ENCODE data around the gene FLAD1.

The FLAD1 gene

GRCh38 chr1:155002464-155003226, 19.5 kb downstream of the FLAD1 start, which contains the start of gene ZBTB7B:
ZBTB7B (plus strand) TSS chr1:155002802; CDS start chr1:155014661, 11,859 bp downstream.
- in situ Hi-C loops (cut with MboI; ENCODE audit: low sequenced_read_pairs) = no loop called here

GRCh38 chr1:155003227-155003765, 20.2 kb downstream of the FLAD1 start:
- in situ Hi-C loops (cut with MboI; ENCODE audit: low sequenced_read_pairs) = no loop called here

DNA sequence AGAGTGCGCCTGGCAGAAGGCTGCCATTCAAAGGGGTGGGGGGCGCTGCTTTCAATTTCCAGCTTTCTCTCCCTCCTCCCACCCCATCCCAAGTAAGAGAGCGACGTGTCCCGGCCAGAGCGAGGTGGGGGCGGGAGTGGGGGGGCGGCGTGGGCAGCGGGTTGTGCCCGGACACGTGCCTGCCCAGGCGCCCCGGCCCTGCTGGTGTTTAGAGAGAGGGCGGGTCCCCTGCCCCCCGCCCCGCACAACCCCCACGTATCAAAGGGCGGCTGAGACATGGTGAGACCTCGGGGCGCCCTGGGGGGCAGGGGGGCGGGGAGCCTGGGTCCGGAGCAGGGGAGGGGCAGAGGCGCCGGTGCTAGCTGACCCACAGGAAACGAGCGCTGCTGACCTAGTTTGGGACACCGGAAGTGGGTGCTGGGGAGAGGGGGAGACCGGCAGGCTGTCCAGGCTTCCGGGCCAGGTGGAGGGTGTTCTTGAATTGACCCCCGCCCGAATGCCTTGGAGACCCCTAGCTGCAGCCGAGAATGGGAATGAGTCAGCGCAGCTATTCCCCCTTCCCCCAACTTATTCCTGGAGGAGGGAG, 20.7 kb downstream of the FLAD1 start:
- in situ Hi-C loops (cut with MboI; ENCODE audit: low sequenced_read_pairs) = no loop called here

GRCh38 chr1:155004352-155005075, 21.4 kb downstream of the FLAD1 start:
- in situ Hi-C loops (cut with MboI; ENCODE audit: low sequenced_read_pairs) = no loop called here

DNA sequence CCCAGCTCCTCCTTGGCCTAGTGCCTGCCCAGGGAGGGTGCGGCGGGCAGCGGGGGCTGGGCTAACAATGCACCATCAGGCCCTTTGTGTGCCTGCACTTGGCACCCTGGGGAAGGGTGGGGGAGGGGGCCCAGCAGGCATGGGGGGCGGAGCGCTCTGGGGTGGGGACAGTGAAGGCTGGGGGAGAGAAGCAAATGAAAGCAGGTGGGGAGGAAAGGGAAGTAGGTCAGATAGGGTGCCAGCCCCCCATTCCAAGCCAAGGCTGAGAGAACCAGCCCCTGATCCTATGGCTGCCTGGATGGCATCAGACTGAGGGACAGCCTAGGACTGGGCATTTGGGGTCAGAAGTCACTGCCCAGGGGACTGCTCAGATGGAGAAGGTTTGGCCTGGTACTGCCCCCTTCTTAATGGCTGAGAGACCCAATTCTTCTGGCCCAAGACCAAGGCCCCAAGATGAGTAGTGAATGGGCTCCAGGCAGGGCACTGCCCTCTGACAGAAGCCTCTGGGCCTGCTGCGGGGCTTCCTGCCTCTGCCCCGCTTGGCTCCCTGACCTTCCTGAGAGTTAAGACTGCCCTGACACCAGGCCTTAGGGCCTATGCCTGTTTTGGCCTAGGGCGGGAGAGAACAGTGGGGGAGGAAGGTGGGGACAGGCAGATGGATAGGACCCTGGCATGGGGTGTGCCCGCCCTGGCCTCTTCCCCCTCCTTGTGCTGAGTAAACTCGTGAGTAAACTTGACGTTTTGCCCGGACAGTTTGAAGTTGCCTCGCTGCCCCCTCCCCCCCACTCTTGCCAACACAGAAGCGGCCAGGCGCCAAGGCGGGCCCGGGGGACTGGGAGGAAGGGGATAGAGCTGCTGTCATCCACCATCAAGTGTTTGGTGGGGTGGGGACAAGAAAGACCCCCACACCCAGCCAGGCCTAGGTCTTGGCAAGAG, 22.2 kb downstream of the FLAD1 start:
- in situ Hi-C loops (cut with MboI; ENCODE audit: low sequenced_read_pairs) = no loop called here

GRCh38 chr1:155006601-155007101, 23.5 kb downstream of the FLAD1 start:
- in situ Hi-C loops (cut with MboI; ENCODE audit: low sequenced_read_pairs) = no loop called here

- in situ Hi-C loops (cut with MboI; ENCODE audit: low sequenced_read_pairs) = no loop called here
These were observed 24.2 kb downstream of the FLAD1 start for GRCh38 chr1:155007251-155007828.

GRCh38 chr1:155008015-155008941, 25.1 kb downstream of the FLAD1 start:
- in situ Hi-C loops (cut with MboI; ENCODE audit: low sequenced_read_pairs) = no loop called here

GRCh38 chr1:155009221-155009711, 26.1 kb downstream of the FLAD1 start:
- in situ Hi-C loops (cut with MboI; ENCODE audit: low sequenced_read_pairs) = no loop called here

GRCh38 chr1:155009742-155010141, 26.6 kb downstream of the FLAD1 start:
- in situ Hi-C loops (cut with MboI; ENCODE audit: low sequenced_read_pairs) = no loop called here

- in situ Hi-C loops (cut with MboI; ENCODE audit: low sequenced_read_pairs) = no loop called here
These were observed 27.2 kb downstream of the FLAD1 start for GRCh38 chr1:155010211-155010918.

GRCh38 chr1:155011004-155011416, 27.9 kb downstream of the FLAD1 start:
- in situ Hi-C loops (cut with MboI; ENCODE audit: low sequenced_read_pairs) = no loop called here

DNA sequence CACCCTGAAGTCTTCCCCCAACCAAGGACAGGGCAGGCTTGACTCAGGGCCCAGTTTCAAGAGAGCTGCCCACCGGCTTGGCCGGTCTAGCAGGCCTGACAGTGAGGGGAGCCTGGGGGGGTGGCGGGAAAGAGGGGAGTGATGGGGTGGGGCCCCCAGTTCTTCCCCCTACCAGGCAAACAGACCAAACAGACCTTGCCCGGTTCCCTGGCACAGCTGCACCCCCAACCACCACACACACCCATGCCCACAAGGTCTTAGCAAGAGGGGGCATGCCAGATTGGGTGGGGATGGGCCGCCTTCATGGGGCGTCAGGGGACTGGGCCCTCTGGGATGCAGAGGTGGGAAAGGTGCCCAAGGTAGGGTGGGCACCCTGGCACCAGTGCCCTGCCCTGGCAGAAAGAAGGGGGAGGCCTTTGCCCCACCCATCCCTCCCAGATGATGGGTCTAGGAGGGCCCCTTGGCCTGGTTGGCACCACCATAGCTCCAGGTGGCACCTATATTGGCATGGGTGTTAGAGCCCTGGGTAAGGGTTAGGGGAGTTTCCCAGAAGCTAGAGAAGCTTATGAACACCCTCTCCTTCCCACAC, 28.4 kb downstream of the FLAD1 start:
- in situ Hi-C loops (cut with MboI; ENCODE audit: low sequenced_read_pairs) = no loop called here

- in situ Hi-C loops (cut with MboI; ENCODE audit: low sequenced_read_pairs) = no loop called here
These were observed 28.9 kb downstream of the FLAD1 start for GRCh38 chr1:155012026-155012546.

GRCh38 chr1:155012776-155013602, 29.8 kb downstream of the FLAD1 start:
- in situ Hi-C loops (cut with MboI; ENCODE audit: low sequenced_read_pairs) = no loop called here

- in situ Hi-C loops (cut with MboI; ENCODE audit: low sequenced_read_pairs) = no loop called here
These were observed 30.5 kb downstream of the FLAD1 start for GRCh38 chr1:155013632-155014031.

Data from HL-60/S4 treated with retinoic acid at 250 ng/mL for 4 days and 3 days (cell line).